ENCODE measurements around the gene SDR42E1. TPM values are rescaled to one million over a fixed set of nuclear protein-coding genes. Genes with fewer than 3 reads are reported as not detected.

SDR42E1 gene
- total RNA-seq, 5 donors from 2014 or later (not counting 1 experiment from before 2014, with no cell fraction given): 3.0 to 7.4 (median 5.0) TPM

- 91% methylated on average over 7 of the region's 8 CpGs for WGBS (ENCODE audit: insufficient coverage)
- H3K27me3 Mint-ChIP-seq: peaks cover 6 to 11% of the 10 kb centered on the region in 2 donors
- DNase-seq (no peak), ATAC-seq (replicated peaks in 1 of 4) (no peak)
- no peaks in the 10 kb centered on the region for H3K9me3 ChIP-seq
- H3K9me3 Mint-ChIP-seq: no peaks in the 10 kb centered on the region
- H3K4me3 Mint-ChIP-seq: no peak overlapping the region
- H3K4me1 Mint-ChIP-seq: no peaks in the 10 kb centered on the region
- peaks cover 0 to 5% of the 10 kb centered on the region in 2 experiments for H3K27me3 ChIP-seq (replicated peaks in 1 of 2; ENCODE audit: control insufficient read depth in 2 of 2, extremely low read depth in 1 of 2, insufficient read depth in 2 of 2, low read length in 1 of 2)
- POLR2A ChIA-PET: no interaction called here
- H3K4me1 ChIP-seq (ENCODE audit: control insufficient read depth in 1 of 2, extremely low read depth in 1 of 2, insufficient read depth in 2 of 2, low read length in 2 of 2): no peaks in the 10 kb centered on the region
- no peak overlapping the region for H3K27ac Mint-ChIP-seq
- H3K36me3 ChIP-seq (ENCODE audit: control insufficient read depth in 2 of 2, extremely low read depth in 1 of 2, insufficient read depth in 1 of 2, low read length in 1 of 2): no peaks in the 10 kb centered on the region
- H3K27ac ChIP-seq (ENCODE audit: low read length): no peak overlapping the region
- CTCF ChIA-PET: no interaction called here
- H3K36me3 Mint-ChIP-seq: no peaks in the 10 kb centered on the region
- H3K4me3 ChIP-seq (ENCODE audit: control insufficient read depth in 1 of 2, extremely low read depth in 1 of 2, low read length in 1 of 2): no peak overlapping the region
These were observed 30.9 kb upstream of the SDR42E1 start for GRCh38 chr16:82042144-82042543.

DNA sequence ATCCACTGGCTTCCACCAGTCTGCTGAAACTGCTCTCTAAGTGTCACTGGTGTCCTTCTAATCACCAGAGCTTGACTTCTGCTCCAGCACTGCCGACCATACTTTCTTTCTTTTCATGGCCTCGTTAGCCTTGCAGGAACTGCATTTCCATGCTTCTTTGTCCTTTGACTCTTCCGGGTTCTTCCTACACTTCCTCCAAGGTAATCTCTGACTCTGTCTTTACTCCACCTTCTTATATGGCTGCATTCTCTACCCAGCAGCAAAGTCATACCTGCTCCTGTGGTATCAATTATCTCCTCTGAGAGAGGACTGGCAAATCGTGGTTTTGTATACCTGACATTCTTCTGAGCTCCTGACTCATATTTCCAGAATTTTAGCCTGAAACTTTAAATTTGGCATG, 30.3 kb upstream of the SDR42E1 start:
- ChIA-PET CTCF (interaction anchor here in 1 of 2 donors (0.7 kb wide), 1 partner anchor 643 kb away, joined by 3 read pairs; no protein-coding TSS in a partner anchor), POLR2A (no interaction called here)
- Mint-ChIP-seq H3K36me3 (no peaks in the 10 kb centered on the region), H3K4me3 (no peak overlapping the region), H3K27ac (no peak overlapping the region), H3K9me3 (no peaks in the 10 kb centered on the region), H3K27me3 (peaks cover 7 to 10% of the 10 kb centered on the region in 2 donors), H3K4me1 (no peaks in the 10 kb centered on the region)
- no peak for DNase-seq
- WGBS (ENCODE audit: insufficient coverage): 82% methylated on average over 4 of the region's 4 CpGs
- Histone ChIP-seq H3K27ac (ENCODE audit: low read length) (no peak overlapping the region), H3K4me3 (ENCODE audit: control insufficient read depth in 1 of 2, extremely low read depth in 1 of 2, low read length in 1 of 2) (no peak overlapping the region), H3K27me3 (replicated peaks in 1 of 2; ENCODE audit: control insufficient read depth in 2 of 2, extremely low read depth in 1 of 2, insufficient read depth in 2 of 2, low read length in 1 of 2) (peaks cover 0 to 5% of the 10 kb centered on the region in 2 experiments), H3K36me3 (ENCODE audit: control insufficient read depth in 2 of 2, extremely low read depth in 1 of 2, insufficient read depth in 1 of 2, low read length in 1 of 2) (no peaks in the 10 kb centered on the region), H3K9me3 (no peaks in the 10 kb centered on the region), H3K4me1 (ENCODE audit: control insufficient read depth in 1 of 2, extremely low read depth in 1 of 2, insufficient read depth in 2 of 2, low read length in 2 of 2) (no peaks in the 10 kb centered on the region)
- no peak for ATAC-seq (replicated peaks in 1 of 4)

DNA sequence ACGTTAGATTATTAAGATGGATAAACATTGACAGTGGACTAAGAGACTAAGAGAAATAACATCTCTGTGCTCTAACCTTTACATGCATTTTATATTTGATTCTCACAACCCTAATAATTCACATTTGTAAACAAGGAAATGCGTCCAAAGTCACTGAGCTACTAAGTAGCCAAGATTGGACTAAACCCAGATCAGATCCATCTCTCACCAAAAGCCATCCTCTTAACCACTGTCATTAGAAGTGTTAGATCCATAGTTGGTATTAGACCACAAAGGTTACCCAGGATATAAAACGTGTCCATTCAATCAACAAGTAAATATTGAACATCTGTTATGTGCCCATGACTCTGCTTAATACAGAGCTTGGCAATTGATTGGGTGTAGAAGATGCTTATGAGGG, 29.0 kb upstream of the SDR42E1 start:
- Mint-ChIP-seq H3K4me3 (no peak overlapping the region), H3K27ac (no peak overlapping the region), H3K36me3 (no peaks in the 10 kb centered on the region), H3K27me3 (peaks cover 5 to 10% of the 10 kb centered on the region in 2 donors), H3K4me1 (no peaks in the 10 kb centered on the region), H3K9me3 (no peaks in the 10 kb centered on the region)
- H3K36me3 ChIP-seq (ENCODE audit: control insufficient read depth in 2 of 2, extremely low read depth in 1 of 2, insufficient read depth in 1 of 2, low read length in 1 of 2): no peaks in the 10 kb centered on the region
- POLR2A ChIA-PET: no interaction called here
- peaks cover 0 to 4% of the 10 kb centered on the region in 2 experiments for H3K27me3 ChIP-seq (replicated peaks in 1 of 2; ENCODE audit: control insufficient read depth in 2 of 2, extremely low read depth in 1 of 2, insufficient read depth in 2 of 2, low read length in 1 of 2)
- CTCF ChIA-PET: no interaction called here
- ATAC-seq (replicated peaks in 1 of 4): no peak
- no peaks in the 10 kb centered on the region for H3K9me3 ChIP-seq
- no peak for DNase-seq
- no peak overlapping the region for H3K27ac ChIP-seq (ENCODE audit: low read length)
- WGBS (ENCODE audit: insufficient coverage): no CpG with 5 or more reads among the region's 3 CpGs
- H3K4me3 ChIP-seq (ENCODE audit: control insufficient read depth in 1 of 2, extremely low read depth in 1 of 2, low read length in 1 of 2): no peak overlapping the region
- no peaks in the 10 kb centered on the region for H3K4me1 ChIP-seq (ENCODE audit: control insufficient read depth in 1 of 2, extremely low read depth in 1 of 2, insufficient read depth in 2 of 2, low read length in 2 of 2)

DNA sequence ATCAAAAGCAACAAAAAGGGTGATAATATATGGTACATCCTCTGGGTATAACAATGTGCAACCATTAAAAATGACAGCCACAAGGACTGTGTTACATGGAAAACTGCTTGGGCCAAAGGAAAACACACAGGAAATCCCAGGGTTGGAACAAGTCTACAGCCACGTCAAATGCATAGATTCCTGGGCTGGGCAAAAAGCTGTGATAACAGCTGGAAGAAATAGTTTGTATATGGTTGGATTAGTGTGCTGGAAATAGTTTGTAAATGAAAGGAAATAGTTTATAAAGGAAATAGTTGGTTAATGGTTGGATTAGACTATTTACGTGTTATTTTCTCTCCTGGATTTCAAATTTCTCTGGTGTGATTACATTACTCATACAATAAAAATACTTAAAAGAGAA, 26.4 kb upstream of the SDR42E1 start:
- no peaks in the 10 kb centered on the region for H3K9me3 ChIP-seq
- POLR2A ChIA-PET: no interaction called here
- H3K36me3 ChIP-seq (ENCODE audit: control insufficient read depth in 2 of 2, extremely low read depth in 1 of 2, insufficient read depth in 1 of 2, low read length in 1 of 2): no peaks in the 10 kb centered on the region
- H3K4me1 ChIP-seq (ENCODE audit: control insufficient read depth in 1 of 2, extremely low read depth in 1 of 2, insufficient read depth in 2 of 2, low read length in 2 of 2): no peaks in the 10 kb centered on the region
- CTCF ChIA-PET: no interaction called here
- ATAC-seq (replicated peaks in 1 of 4) (no peak), DNase-seq (no peak)
- Mint-ChIP-seq H3K27me3 (peaks cover 18 to 22% of the 10 kb centered on the region in 2 donors), H3K27ac (no peak overlapping the region), H3K4me3 (no peak overlapping the region), H3K4me1 (no peaks in the 10 kb centered on the region), H3K36me3 (no peaks in the 10 kb centered on the region), H3K9me3 (no peaks in the 10 kb centered on the region)
- no peak overlapping the region for H3K4me3 ChIP-seq (ENCODE audit: control insufficient read depth in 1 of 2, extremely low read depth in 1 of 2, low read length in 1 of 2)
- 33% methylated on average over 1 of the region's 2 CpGs for WGBS (ENCODE audit: insufficient coverage)
- H3K27ac ChIP-seq (ENCODE audit: low read length): no peak overlapping the region
- peaks cover 0 to 9% of the 10 kb centered on the region in 2 experiments for H3K27me3 ChIP-seq (replicated peaks in 1 of 2; ENCODE audit: control insufficient read depth in 2 of 2, extremely low read depth in 1 of 2, insufficient read depth in 2 of 2, low read length in 1 of 2)

DNA sequence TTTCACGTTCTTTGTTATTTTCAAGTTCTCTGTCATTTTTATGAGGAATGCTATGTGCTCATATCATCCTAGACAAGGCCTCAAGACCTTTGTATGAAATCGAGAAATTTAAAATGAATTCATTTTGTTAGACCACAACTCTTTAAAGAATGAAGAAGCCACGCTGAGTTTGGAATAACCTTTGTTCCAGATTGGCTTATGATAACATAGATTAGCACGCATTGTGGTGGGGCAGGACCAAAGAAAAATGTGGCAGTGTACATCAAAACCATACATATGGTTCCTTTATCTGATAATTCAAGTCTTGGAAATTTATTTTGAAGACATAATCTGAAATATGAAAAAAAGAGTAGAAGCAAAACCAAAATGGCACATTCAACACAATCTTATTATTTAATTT, 26.0 kb upstream of the SDR42E1 start:
- Histone ChIP-seq H3K9me3 (no peaks in the 10 kb centered on the region), H3K27me3 (replicated peaks in 1 of 2; ENCODE audit: control insufficient read depth in 2 of 2, extremely low read depth in 1 of 2, insufficient read depth in 2 of 2, low read length in 1 of 2) (peaks cover 0 to 9% of the 10 kb centered on the region in 2 experiments), H3K4me1 (ENCODE audit: control insufficient read depth in 1 of 2, extremely low read depth in 1 of 2, insufficient read depth in 2 of 2, low read length in 2 of 2) (no peaks in the 10 kb centered on the region), H3K4me3 (ENCODE audit: control insufficient read depth in 1 of 2, extremely low read depth in 1 of 2, low read length in 1 of 2) (no peak overlapping the region), H3K27ac (ENCODE audit: low read length) (no peak overlapping the region), H3K36me3 (ENCODE audit: control insufficient read depth in 2 of 2, extremely low read depth in 1 of 2, insufficient read depth in 1 of 2, low read length in 1 of 2) (no peaks in the 10 kb centered on the region)
- no peaks in the 10 kb centered on the region for H3K36me3 Mint-ChIP-seq
- WGBS (ENCODE audit: insufficient coverage): 40% methylated on average over 1 of the region's 4 CpGs
- H3K27me3 Mint-ChIP-seq: peaks cover 18 to 22% of the 10 kb centered on the region in 2 donors
- no peaks in the 10 kb centered on the region for H3K9me3 Mint-ChIP-seq
- no peak overlapping the region for H3K27ac Mint-ChIP-seq
- ATAC-seq (replicated peaks in 1 of 4) (no peak), DNase-seq (no peak)
- H3K4me1 Mint-ChIP-seq: no peaks in the 10 kb centered on the region
- CTCF ChIA-PET: no interaction called here
- no peak overlapping the region for H3K4me3 Mint-ChIP-seq
- POLR2A ChIA-PET: no interaction called here

DNA sequence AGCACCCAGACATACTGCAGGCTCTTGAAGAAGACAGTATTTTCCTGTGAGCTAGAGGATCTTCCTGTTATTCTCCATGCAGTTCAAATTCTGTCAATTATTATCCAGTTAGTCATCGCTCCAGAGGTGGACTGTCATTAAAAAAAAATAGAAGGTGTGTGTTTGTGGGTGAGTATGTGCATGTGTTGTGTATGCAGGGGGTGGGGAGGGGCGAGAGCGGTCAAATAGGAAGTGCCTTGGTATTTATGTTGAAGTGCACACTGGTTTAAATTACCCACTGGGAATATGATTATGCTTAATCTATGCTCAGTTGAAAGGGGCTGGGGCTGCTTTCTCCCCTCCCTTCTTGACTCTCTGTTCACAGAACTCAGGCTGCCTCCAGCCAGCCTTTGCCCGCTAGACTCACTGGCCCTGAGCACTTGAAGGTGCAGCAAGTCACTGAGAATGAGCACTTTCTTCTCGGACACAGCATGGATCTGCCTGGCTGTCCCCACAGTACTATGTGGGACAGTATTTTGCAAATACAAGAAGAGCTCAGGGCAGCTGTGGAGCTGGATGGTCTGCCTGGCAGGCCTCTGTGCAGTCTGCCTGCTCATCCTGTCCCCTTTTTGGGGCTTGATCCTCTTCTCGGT, 23.8 kb upstream of the SDR42E1 start, which contains the start of gene HSD17B2:
Gene HSD17B2, plus strand, starts transcription at position 273 of the 632 bp plus-strand sequence. Its CDS starts 172 bp downstream, at position 445.
- 84% methylated on average over 5 of the region's 6 CpGs for WGBS (ENCODE audit: insufficient coverage)
- no peak within 1 kb of the TSS for H3K27ac ChIP-seq (ENCODE audit: low read length)
- H3K4me3 Mint-ChIP-seq: no peak within 1 kb of the TSS

More for the DNA sequence above, 23.8 kb upstream of the SDR42E1 start, which contains the start of gene HSD17B2:
- no peak within 1 kb of the TSS for H3K4me3 ChIP-seq (ENCODE audit: control insufficient read depth in 1 of 2, extremely low read depth in 1 of 2, low read length in 1 of 2)
- Mint-ChIP-seq H3K9me3 (no peaks in the 10 kb centered on the region), H3K27ac (no peak within 1 kb of the TSS), H3K4me1 (no peaks in the 10 kb centered on the region), H3K27me3 (peaks cover 21 to 22% of the 10 kb centered on the region in 2 donors), H3K36me3 (no peaks in the 10 kb centered on the region)
- H3K36me3 ChIP-seq (ENCODE audit: control insufficient read depth in 2 of 2, extremely low read depth in 1 of 2, insufficient read depth in 1 of 2, low read length in 1 of 2): no peaks in the 10 kb centered on the region
- ChIA-PET CTCF (no interaction called here), POLR2A (no interaction called here)
- ATAC-seq (replicated peaks in 1 of 4): no peak
- no peaks in the 10 kb centered on the region for H3K4me1 ChIP-seq (ENCODE audit: control insufficient read depth in 1 of 2, extremely low read depth in 1 of 2, insufficient read depth in 2 of 2, low read length in 2 of 2)
- DNase-seq: no peak
- H3K9me3 ChIP-seq: no peaks in the 10 kb centered on the region
- H3K27me3 ChIP-seq (replicated peaks in 1 of 2; ENCODE audit: control insufficient read depth in 2 of 2, extremely low read depth in 1 of 2, insufficient read depth in 2 of 2, low read length in 1 of 2): peaks cover 0 to 9% of the 10 kb centered on the region in 2 experiments
